GM12892 (cell line): ENCODE measurements around the gene NRN1L.
A peak's percentile ranks its signal among the peaks of the same experiment; 100 is the strongest.

Experiments
- POLR2A ChIP-seq: IDR thresholded peaks from 2 replicates; pipeline ENCODE4 v1.6.1; 2011; ENCODE audit warnings: low read depth, low read length, control low read depth
- POLR2AphosphoS5 ChIP-seq: IDR thresholded peaks from 2 replicates; pipeline ENCODE4 v1.6.1; 2011; ENCODE audit warnings: low read depth, low read length, control low read depth

- TF ChIP-seq POLR2AphosphoS5, result 0 out of 2 replicates have a peak, but pooled peaks have one; percentile 27
- peak; percentile 76; the same call in 1 of the 2 replicates for TF ChIP-seq POLR2A
These were observed 8.4 kb downstream of the NRN1L start, which contains the start of gene PSKH1 for GRCh38 chr16:67892899-67893742.
